KOPT-K1 (cell line): ENCODE measurements around the gene GON4L.
"Not testable (repeated sequence)": the region's sequence is repeated elsewhere in the genome, so short reads cannot be mapped to it uniquely, and the experiment has no call there.

Source experiments
- H3K27ac ChIP-seq: fragments of 200-600 bp; sonication (generic); 2 replicates; pipeline ENCODE4 v1.5.1; 2016; ENCODE audit warnings: antibody characterized with exemption, mild to moderate bottlenecking, low read depth, low read length; ENCODE audit not compliant: poor library complexity, severe bottlenecking
- H3K36me3 ChIP-seq: fragments of 200-600 bp; sonication (generic); 2 replicates; pipeline ENCODE4 v1.5.1; 2017; ENCODE audit warnings: antibody characterized with exemption, mild to moderate bottlenecking, low read length, moderate library complexity; ENCODE audit not compliant: insufficient read depth
- H3K9me3 ChIP-seq: fragments of 200-600 bp; sonication (generic); 2 replicates; pipeline ENCODE4 v1.5.1; 2017; ENCODE audit warnings: antibody characterized with exemption, low read length, mild to moderate bottlenecking; ENCODE audit not compliant: insufficient read depth, poor library complexity, severe bottlenecking

GON4L gene

DNA sequence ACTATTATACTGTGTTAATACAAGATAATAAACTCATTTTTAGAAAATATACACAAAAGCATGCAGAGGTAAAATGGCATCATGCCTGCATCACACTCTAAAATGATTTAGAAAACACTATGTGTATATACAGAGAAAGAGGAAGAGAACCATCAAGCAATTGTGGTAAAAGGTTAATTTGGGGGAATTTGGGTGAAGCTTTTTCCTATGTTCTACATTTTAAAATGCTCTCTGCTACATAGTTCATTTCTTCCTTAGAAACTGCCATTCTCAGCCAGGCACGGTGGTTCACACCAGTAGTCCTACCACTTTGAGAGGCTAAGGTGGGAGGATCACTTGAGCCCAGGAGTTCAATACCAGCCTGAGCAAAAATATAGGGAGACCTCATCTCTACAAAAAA lies 44.1 kb downstream of the GON4L start:
- Histone ChIP-seq H3K27ac (no peak overlapping the region), H3K9me3 (no peaks in the 10 kb centered on the region), H3K36me3 (peaks cover 91% of the 10 kb centered on the region)

DNA sequence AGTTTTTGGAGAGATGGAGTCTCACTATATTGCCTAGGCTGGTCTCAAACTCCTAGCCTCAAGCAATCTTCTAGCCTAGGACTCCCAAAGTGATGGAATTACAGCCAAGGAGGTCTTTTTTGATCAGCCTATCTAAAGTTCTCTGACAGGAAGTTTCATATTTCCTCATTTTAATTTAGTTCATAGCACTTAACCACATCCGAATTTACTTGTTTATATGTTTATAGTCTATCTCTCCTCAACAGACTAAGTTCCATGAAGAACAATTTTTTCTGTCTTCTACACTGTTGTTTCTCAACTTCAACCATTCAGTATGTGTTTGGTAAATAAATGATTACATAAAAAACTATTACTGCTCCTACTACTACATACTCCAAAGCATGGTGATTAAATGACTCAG lies 47.9 kb downstream of the GON4L start:
- Histone ChIP-seq H3K27ac (no peak overlapping the region), H3K9me3 (no peaks in the 10 kb centered on the region), H3K36me3 (peaks cover 85% of the 10 kb centered on the region)

DNA sequence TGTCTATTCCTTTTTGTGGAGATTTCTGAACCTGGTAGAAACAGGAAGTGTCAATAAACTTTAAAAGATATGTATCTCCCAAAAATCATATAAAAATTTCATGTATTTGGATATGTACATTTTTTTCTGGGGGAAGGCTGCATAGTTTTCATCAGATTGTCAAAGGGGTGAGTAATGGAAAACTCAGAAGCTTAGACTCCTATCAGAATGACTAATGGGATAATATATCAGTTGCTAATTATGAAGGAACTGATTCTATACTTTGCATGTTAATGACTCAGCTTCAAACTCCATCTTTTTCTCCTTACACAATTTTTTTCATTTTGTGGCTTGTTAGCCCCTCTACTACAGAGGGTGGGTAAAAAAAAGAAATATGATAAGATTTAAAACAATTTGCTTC lies 55.9 kb downstream of the GON4L start:
- H3K27ac ChIP-seq: no peak overlapping the region
- H3K9me3 ChIP-seq: no peaks in the 10 kb centered on the region
- peaks cover 85% of the 10 kb centered on the region for H3K36me3 ChIP-seq

DNA sequence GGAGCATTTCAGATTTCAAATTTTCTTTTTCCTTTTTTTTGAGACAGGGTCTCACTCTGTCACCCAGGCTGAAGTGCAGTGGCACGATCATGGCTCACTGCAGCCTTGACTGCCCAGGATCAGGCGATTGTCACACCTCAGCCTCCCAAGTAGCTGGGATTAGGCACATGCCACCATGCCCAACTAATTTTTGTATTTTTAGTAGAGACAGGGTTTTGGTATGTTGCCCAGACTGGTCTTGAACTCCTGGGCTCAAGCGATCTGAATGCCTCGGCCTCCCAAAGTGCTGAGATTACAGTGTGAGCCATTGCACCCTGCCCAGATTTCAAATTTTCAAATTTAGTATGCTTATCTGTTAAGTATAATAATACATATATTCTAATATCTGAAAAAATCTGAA lies 61.4 kb downstream of the GON4L start:
- H3K36me3 ChIP-seq: peaks cover 69% of the 10 kb centered on the region
- H3K27ac ChIP-seq, H3K9me3 ChIP-seq: not testable (repeated sequence)

DNA sequence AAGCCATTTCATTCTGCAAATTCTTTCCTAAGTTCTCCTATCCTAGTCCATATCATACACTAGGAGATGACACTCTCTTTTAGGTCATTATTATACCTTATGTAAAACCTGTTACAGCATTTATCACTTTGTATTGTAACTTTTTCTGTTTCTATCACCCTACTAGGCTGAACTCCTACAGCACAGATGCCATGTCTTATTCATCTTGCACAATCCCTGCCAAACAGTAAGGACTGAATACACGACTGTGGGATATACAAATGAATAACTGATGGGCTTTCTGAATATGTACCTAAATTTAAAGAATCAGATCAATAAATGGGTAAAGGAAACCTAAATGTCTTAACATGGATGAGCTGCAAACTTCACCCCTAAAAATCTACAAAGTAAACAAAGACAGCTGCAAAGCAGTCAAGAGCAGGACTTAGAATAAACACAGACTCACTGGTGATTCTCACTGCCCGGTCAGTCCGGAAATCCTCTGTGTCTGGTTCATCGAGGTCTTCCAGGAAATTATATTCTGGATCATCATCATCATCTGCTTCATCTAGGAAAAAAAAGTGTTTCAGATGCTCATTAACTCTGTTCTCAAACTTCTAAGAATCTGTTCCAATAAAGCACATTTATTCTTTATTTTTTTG lies 62.3 kb downstream of the GON4L start:
- H3K27ac ChIP-seq: no peak overlapping the region
- peaks cover 64% of the 10 kb centered on the region for H3K36me3 ChIP-seq
- no peaks in the 10 kb centered on the region for H3K9me3 ChIP-seq

DNA sequence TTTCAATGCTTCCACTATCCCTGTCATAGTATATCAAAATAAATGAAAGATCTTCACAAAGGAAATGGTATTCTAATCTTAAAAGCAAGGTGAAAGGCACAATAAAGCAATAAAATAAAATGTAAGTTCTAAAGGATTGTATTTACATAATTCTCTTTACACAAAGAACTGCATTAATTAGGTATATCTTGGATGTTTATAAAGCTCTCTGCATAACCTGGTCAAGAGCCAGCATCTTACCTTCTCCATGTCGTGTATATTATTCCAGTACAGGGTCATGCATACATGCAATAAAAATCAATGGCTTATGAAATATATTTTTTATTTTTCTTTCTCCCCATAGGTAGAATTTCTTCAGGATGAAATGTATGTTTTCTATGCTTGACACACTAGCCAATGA lies 63.8 kb downstream of the GON4L start:
- H3K9me3 ChIP-seq: no peaks in the 10 kb centered on the region
- peaks cover 66% of the 10 kb centered on the region for H3K36me3 ChIP-seq
- H3K27ac ChIP-seq: no peak overlapping the region

DNA sequence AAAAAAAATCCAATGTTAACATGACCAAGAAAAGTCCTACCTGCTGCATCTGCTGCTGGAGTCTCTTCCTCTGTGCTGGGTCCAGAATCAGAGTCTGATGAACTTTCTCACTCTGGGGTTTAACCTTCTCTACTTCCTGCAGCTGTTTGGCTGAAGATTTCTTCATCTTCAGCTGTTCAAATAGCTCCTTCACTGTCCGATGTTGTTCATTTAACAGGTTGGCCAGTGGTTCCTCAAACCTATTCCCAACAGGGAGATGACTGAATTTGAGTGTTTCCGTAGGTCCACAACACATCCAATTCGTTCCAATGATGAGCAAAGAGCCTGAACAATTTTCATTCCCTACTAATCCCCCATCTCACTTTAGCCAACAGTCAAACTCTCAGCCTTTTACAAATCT lies 79.4 kb downstream of the GON4L start:
- H3K27ac ChIP-seq: no peak overlapping the region
- peaks cover 75% of the 10 kb centered on the region for H3K36me3 ChIP-seq
- no peaks in the 10 kb centered on the region for H3K9me3 ChIP-seq

DNA sequence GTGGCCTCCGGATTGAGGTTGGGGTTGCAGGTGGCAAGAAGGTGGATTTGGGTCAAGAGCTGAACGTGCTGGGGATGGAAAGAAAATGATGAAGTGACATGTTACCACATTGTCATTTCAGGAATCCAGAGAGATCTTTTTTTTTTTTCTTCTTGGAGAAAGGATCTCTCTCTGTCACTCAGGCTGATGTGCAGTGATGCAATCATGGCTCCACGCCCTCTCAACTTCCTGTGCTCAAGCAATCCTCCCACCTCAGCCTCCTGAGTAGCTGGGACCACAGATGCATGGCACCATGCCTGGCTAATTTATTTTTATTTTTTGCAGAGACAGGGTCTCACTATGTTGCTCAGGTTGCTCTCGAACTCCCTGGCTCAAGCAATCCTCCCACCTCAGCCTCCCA lies 80.6 kb downstream of the GON4L start:
- H3K9me3 ChIP-seq: no peaks in the 10 kb centered on the region
- peaks cover 79% of the 10 kb centered on the region for H3K36me3 ChIP-seq

DNA sequence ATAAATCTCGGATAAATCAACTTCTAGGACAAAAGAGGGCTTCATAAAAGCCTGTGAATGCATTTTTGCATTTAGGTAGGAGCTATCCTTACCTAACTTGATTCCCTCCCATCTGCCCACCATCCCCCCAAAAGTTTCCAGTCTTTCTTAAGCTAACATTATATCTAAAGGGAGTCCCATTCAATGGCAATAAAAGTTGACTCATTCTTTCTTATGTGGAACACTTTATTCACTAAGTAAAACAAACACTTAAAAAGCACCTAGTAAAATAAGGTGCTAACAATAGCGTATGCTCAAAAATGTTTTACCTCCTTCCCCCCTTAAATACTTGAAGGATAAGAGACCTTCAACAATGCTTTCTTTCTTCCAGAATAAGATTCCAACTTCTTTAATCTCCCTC lies 83.8 kb downstream of the GON4L start:
- Histone ChIP-seq H3K9me3 (no peaks in the 10 kb centered on the region), H3K27ac (no peak overlapping the region), H3K36me3 (peaks cover 97% of the 10 kb centered on the region)

More for the DNA sequence above, 80.6 kb downstream of the GON4L start:
- no peak overlapping the region for H3K27ac ChIP-seq

DNA sequence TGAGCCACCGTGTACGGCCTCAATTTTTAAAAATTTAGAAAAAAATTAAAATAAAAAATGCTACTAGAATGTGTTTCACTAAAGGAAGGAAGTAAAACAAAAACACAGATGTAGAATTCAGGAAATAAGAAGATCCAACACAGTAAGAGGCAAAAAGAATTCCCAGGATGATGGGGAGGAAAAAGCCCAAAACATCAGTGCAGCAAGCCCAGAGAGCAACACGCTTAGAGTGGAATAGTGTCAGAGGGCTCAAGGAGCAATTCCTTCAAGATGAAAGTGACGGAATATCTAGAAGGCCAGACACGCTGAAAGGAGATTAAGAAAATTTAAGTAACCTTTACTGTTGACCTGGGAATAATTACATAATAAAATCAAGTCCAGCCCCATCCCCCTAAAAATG lies 87.8 kb downstream of the GON4L start:
- no peaks in the 10 kb centered on the region for H3K9me3 ChIP-seq

DNA sequence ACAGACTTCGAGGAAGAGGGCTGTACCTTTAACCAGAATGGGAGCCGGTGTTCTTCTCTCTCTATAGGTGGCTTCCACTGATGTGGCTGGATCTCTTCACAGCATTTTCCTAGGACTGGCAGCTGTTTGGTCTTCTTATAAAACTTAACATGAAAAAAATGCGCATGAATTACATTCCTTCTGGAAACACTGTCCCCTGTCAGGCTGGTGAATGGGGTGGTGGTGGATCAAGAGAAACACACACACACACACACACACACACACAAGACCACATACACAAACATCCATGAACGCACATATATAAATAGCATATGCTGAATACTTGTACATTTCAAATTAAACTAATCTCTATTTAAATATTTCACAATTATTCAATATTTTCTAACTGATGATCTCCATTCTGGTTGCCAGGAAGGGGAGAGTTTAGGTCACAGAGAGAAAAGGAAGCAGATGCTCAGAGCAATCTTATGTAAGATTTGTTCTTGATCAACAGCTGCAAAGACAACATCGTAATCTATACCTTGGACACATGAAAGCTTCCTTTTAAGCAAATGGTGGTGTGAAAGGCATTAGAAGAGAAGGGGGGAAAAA lies 89.5 kb downstream of the GON4L start:
- H3K27ac ChIP-seq, H3K9me3 ChIP-seq: not testable (repeated sequence)
- peaks cover 96% of the 10 kb centered on the region for H3K36me3 ChIP-seq

More for the DNA sequence above, 87.8 kb downstream of the GON4L start:
- Histone ChIP-seq H3K36me3 (peaks cover 96% of the 10 kb centered on the region), H3K27ac (no peak overlapping the region)

DNA sequence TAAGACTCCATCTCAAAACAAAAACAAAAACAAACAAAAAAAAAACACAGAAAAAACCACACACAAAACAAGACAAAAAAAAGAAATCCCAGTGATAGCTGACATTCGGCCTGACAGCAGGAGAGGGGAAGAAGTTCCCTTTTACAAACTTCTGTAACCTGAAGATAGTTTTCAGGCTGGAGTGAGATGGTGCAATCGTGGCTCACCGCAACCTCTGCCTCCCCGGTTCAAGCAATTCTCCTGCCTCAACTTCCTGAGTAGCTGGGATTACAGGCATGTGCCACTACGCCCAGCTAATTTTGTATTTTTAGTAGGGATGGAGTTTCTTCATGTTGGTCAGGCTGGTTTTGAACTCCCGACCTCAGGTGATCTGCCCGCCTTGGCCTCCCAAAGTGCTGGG lies 93.0 kb downstream of the GON4L start:
- H3K27ac ChIP-seq: not testable (repeated sequence)
- peaks cover 96% of the 10 kb centered on the region for H3K36me3 ChIP-seq

DNA sequence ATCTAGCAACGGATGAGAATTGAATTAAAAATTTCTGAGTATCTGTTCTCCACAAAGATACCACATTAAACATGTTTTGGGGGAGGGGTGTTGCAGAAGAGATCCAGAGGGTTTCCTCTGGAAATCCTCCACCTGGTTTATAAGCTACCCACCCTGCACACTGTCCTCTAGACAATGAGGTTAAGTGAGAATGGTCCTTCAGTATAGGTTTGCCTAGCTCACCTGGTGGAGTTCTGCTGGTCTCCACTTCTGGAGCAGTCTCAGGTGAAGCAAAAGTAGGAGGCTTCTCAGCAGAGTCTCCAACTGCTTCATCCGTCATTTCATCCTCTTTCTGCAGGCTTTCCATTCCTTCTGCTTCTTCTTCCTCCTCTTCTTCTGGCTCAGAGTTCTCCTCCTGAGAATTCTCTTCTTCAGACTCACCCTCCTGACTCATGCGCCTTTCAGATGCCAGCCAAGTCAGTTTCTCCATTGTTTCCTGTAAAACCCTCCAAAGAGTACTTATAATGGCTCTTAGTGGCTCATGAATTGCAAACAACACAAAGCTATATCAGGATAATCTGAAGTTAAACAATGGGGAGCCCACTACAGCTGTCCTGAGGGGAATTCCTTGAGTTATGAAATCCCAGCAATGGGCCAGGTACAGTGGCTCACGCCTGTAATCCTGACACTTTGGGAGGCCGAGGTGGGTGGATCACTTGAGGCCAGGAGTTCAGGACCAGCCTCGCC lies 93.8 kb downstream of the GON4L start:
- H3K9me3 ChIP-seq, H3K27ac ChIP-seq: not testable (repeated sequence)
- H3K36me3 ChIP-seq: peaks cover 96% of the 10 kb centered on the region

More for the DNA sequence above, 93.0 kb downstream of the GON4L start:
- not testable (repeated sequence) for H3K9me3 ChIP-seq

DNA sequence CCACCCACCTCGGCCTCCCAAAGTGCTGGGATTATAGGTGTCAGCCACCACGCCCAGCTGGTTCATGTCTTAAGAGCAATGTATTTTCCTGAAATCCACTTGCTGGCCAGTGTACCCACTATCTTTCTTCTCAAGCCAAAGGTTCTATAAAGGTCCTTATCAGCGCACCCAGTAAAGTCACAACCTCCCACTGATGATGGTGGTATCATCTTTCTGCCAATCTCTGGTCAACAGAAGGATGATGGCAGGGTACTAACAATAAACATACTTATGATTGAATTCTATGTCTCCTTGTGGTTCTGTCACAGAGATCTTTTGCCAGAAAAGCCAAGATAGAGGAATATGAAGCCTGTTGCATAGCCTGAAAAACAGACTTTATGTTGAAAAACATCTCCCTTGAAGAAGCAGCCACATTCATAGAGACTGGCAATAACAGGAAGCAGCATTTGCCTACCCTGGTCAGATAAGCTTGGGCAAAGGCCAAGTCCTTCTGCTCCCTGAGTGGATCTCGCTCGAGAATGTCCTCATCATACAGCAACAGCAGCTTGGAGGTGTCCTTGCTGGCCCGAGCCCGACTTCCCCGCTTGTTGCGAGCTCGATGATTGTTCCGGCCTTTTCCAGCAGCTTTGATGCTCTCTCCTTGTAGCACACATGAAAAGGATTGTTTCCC lies 95.1 kb downstream of the GON4L start:
- Histone ChIP-seq H3K9me3 (no peaks in the 10 kb centered on the region), H3K27ac (no peak overlapping the region), H3K36me3 (peaks cover 94% of the 10 kb centered on the region)

DNA sequence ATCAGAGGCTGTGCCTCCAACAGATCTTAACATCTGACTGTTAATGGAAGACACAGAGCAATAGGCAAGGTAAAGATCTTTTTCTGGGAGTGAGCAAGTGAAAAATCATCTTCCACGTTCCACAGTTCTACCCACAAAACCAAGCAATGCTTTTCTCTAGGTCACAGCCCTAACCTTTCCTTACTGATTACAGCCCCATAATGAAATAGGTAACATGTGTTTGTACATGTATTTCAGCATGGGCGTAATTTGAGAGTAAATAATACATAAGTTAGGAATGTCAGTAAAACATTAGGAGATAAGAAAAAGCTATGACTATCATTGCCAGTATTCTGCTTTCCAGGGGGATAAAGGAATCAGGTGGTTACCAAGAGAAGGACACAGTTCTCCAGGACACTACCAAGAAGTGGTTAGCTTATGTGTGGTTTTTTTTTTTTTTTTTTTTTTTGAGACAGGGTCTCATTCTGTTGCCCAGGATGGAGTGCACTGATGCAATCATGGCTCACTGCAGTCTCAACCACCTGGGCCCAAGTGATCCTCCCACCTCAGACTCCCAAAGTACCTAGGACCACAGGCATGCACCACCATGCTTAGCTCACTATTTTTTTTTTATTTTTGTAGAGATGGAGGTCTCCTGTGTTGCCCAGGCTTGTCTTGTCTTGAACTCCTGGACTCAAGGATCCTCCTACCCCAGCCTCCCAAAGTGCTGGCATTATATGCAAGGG lies 96.1 kb downstream of the GON4L start:
- peaks cover 94% of the 10 kb centered on the region for H3K36me3 ChIP-seq
- H3K9me3 ChIP-seq: no peaks in the 10 kb centered on the region
- no peak overlapping the region for H3K27ac ChIP-seq
